Activated CD4-positive, alpha-beta T cell treated with anti-CD3 and anti-CD28 coated beads, Interleukin-2, amount 50 U/mL, for 4 hours (primary cell): ENCODE data around the gene KIF2C.
"Not testable (repeated sequence)": the region's sequence is repeated elsewhere in the genome, so short reads cannot be mapped to it uniquely, and the experiment has no call there.

Experiments
- DNase-seq, 2 experiments: peaks; one replicate each; pipeline ENCODE4 v3.0.0-alpha.2; 2020

The KIF2C gene

DNA sequence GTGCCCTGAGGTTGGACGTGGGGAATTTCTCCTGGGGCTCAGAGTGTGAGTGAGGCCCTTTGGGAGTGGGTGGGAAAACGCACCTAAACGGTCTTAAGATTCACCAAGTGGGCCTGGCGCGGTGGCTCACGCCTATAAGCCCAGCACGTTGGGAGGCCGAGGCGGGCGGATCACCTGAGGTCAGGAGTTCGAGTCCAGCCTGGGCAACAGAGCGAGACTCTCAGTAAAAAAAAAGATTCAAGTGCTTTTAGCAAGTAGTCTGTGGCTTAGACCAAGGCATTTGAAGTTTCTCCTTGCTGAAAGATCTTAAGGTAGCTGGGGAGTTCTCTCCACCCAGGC lies 37.1 kb downstream of the KIF2C start:
- no peak for DNase-seq

- no peak for DNase-seq
Observed at GRCh38 chr1:44777547-44777946, 37.9 kb downstream of the KIF2C start.

DNA sequence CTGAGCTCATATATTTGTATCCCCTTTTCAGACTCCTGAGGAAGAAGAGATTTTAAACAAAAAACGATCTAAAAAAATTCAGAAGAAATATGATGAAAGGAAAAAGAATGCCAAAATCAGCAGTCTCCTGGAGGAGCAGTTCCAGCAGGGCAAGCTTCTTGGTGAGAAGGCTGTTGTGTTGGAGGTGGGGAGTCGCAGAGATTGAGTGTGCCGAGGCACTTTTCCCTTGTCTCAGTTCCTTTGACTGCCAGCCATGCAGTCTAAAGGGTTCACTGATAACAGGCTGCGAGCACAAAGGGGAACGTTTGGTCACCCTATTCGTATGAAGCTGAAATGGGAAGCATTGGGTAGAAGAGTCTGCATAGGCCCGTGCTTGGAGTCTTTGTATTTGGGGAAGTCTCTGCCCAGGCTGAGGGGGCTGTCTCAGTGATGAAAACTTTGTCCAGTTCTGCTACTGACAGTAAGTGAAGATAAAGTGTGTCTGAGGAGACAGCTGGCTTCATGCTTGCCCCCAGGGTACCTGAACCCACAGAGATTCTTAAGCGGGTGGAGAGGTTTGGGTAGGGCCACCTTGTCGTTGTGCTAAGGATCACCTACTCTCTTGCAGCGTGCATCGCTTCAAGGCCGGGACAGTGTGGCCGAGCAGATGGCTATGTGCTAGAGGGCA lies 38.5 kb downstream of the KIF2C start:
- DNase-seq, result no peak

- no peak for DNase-seq
Observed at GRCh38 chr1:44778705-44779576, 39.3 kb downstream of the KIF2C start.

DNA sequence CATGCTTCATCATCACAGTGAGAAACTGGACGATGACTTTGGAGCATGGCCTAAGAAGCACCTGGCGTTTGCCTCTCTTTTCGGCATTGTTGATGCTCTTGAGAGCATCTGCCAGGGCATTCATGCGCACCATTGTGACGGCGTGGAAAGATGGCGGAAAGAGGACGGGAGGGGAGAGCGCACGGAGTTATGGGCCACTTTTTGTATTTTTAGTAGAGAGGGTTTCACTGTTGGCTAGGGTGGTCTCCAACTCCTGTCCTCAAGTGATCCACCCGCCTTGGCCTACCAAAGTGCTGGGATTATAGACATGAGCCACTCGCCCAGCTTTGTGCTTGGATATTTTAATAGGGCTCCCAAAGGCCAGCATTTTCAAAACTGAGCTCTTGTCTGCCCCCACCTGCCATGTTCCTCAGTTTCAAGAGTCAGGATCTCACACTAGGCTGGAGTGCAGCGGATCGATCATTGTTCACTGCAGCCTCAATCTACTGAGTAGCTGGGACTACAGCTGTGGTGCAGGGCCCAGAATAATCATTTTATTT lies 41.0 kb downstream of the KIF2C start:
- no peak for DNase-seq

DNA sequence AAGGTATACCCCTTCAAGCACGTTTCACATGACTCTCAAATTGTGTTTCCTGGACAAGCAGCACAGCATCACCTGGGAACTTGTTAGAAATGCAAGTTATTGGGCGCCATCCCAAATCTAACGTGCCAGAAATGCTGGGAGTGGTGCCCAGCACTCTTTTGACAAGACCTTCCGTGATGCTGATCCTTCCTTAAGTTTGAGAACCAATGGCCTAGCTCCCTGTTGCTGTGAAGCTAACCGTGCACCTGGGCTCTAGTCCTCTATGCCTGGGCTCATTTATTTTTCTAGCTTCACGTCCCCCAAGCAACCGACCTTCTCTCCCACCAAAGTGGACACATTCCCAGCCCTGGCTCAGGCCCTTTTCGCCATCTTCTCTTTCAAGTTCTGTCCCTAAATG lies 44.1 kb downstream of the KIF2C start:
- no peak for DNase-seq

DNA sequence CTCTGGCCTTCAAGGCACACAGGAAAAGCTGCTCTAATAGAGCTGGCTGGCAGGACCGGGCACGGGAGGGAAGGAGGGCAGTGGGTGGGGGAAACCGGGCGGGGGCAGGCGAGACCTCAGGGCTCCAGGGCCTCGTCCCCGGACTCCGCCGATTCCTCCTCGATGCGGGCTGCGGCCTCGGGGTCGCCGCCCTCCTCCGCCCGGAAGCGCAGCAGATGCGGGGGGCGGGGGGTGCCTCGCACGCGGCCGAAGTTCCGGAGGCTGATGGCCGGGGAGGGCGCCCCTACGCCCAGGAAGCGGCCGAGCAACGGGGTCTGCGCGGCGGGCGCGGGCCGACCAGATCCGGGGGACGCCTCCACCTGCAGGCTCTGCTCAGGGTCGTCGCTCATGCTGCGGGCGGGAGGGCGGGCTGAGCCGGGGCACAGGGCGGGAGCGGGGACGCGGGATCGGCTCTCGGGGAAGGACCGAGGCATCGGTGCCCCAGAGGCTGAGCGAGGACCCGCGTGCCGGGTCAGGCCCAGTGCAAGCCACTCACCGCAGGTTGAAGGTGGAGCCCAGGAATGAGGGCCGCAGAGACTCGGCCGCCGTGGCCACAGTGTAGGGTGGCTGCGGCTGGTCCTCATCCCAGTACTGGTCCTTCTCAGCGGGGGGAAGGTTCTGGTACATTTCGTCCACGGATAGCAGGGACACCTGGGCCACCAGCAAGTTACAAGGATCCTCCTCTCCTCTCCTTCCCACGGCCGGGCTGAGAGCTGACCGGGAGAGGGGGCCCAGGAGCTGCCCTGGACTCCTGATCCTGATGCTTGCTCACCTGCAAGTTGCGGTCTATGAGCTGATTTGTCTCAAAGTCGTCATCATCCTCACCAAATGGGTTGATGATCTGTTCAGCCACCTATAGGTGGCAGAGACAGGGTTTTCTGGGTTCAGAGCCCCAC lies 44.7 kb downstream of the KIF2C start:
- DNase-seq, result no peak

DNA sequence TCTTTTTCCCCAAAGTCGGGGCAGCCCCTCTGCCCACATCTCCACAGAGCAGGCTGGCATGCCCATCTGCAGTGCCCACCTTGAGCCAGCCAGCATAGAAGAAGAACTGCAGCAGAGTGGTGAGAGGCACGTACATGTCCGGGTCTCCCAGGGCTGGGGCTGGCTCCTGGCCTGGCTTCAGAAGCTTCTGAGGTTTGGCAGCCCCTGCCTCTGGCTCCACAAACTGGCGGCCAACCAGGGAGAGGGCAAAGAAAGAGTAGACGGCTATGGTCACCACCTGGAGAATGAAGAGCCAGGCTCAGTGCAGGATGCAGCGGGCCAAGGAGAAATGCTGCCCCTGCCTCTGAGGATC lies 45.4 kb downstream of the KIF2C start:
- DNase-seq, result no peak

GRCh38 chr1:44785501-44786137 lies 46.0 kb downstream of the KIF2C start:
- DNase-seq, result no peak

DNA sequence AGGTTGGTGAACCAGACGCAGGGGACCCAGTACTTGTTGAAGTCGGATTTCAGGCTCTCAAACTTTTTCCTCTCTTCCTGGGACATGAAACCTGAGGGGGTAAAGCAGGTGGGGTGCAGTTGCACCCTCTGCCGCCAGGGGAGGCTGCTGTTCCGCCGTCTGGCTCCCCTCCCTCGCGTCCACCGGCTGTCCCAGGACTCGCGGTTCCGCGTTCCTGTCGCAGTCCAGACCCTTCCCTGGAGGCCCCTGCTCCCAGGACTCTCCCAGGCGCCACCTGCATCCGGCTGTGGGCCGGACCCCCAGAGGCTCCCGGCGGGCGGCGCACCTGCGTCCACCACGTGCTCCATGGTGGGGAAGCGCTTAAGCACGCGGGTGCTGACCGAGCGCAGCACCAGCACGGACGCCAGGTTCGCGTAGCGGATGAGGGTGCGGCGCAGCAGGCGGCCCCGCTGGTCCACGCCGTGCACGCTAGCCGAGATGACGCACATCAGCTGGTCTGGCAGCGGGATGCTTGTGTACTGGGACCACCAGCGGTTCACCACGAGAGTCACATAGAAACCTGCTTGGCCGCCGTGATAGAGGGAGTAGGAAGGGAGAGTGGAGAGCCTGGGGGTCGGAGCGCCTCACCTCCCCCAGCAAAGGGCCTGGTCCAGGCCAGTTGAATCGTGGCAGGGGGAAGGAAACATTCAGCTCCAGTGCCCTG lies 46.7 kb downstream of the KIF2C start:
- DNase-seq, result peak; percentile 74

DNA sequence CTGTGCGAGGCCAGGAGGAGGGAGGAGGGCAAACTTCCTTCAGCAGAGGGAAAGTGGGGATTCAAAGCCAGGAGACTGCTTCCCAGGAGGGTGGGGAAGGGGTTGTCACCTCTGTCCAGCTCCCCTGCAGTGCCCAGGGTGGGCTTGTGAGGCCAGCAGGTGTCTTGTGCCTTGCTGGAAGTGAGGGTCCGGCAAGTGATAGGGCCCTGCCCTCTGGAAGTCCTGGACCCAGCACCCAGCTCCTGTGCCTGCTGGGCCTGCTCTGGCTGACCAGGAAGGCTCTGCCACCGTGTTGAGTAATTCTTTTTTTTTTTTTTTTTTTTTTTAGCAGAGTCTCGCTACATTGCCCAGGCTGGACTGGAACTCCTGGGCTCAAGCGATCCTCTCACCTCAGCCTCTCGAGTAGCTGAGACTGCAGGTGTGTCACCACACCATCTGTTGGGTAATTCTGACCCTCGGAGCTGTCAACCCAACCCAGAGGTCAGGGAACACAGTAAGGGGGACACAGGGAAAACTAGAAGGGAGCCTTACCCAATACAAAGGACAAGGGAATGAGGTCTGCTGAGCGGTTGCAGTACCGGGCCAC lies 47.3 kb downstream of the KIF2C start:
- no peak for DNase-seq

DNA sequence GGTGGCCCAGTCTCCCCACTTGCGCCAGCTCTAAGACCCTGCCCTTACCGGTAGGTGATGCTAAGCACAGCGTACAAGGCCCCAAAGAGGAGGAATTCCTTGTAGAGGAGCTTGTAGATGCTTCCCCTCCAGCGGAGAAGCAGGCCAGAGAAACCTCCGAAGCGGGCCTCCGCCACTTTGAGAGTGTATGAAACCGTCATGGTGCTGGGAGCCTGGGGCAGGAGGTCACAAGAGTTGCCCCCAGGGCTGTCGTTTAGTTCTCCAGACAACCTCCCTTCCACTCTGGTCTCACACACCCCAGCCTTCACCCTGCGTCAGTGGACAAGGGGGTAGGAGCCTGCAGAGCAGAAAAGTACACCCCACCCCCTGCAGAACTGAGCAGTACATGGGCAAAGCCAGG lies 47.9 kb downstream of the KIF2C start:
- DNase-seq, result no peak

DNA sequence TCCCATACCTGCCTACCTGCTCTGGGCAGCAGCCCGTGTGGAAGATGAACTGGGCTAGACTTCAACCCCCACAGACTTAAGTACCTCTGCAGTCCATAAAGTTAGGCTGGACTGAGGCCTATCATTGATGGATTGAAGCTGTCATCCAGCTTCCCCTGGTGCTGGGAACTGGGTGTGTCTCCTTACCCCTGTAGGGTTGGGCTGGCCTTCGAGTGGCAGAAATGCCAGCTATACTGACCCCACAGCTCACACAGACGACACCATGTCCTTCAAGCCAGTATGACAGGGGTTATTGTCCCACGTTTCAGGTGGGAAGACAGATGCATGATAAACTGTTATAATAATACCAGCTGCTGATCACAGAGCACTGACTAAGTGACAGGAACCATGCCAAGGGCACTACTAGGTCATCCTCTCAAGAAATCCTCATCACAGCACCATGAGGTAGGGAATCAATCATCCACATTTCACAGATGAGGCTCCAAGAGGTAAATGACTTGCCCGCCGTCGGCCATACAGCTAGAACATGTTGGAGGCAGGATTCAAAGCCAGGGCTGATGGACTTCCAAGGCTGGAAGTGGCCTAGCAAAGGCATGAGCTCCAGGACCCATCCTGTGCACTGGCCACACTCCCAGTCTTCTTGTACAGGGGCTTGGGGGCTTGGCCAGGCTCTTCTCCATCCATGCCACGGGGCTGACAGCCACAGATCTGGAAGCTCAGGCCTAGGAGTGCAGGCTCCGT lies 48.7 kb downstream of the KIF2C start, which contains the start of gene BEST4:
TSS of gene BEST4 (minus strand) at position 51 of the 741 bp plus-strand sequence. CDS start 465 bp downstream, outside the sequence.
- DNase-seq, result no peak

DNA sequence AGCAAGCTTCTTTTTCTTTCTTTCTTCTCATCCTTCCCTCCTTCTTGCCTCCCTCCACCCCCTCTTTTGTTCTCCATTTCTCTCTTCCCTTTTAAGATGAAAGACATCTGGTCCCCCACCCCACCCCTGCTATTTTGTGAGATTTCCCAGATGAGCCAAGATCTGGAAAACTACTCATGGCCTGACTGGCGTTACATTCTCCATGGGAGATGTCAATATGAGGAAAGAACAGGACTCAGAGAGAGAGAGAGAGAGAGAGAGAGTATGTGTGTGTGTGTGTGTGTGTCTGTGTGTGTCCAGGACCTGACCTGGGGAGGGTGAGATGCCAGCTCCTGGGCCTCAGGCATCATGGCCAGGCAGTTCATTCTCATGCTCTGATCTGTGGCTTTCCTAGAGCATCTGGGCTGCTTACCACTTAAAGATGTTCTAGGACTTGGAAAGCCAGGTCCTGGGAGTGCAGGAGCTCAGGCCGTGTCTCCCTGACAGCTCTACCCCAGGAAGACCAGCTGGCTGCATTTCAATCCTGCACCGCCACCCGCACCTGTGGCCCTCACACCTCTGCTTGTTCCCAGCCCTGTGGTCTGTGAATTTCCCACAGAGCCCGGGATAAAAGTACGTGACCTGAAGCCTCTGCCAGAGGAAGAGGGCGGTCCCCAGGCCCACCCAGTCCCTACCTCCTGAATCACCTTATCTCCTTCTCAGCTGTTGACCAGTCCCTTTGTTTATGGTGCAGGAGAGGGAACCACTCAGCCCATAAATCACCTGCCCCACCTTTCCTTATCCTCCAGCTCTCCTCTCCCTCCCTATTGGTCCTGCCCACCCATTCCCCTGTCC lies 51.5 kb downstream of the KIF2C start:
- DNase-seq, result no peak

DNA sequence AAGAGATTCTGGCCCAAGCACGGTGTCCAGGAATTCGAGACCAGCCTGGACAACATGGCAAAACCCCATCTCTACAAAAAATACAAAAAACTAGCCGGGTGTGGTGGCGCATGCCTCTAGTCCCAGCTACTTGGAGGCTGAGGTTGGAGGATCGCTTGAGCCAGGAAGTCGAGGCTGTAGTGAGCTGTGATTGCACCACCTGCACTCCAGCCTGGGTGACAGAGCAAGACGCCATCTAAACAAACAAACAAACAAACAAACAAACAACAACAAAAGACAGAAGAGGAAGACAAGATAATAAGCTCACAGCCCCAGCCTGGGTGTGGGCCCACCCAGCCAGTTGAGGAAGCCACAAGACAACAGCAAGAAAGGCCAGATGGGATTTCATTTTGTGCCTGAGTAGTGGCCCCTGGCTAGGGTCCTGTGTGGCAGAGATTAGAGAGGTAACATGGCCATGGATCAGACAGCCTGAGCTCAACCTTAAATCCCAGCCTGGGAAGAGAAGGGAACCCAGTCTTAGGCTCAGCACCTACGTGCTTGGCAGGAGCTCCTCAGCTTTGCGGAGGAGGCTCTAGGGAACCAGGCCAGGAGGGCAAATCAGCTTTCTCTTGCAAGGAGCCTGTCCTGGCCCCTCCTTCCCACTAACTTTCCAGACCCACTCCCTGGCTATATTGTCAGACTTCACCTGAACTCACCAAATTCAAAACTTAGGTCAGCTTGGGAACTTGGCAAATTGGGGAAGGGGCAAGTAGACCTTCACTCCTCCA lies 53.3 kb downstream of the KIF2C start:
- no peak for DNase-seq

DNA sequence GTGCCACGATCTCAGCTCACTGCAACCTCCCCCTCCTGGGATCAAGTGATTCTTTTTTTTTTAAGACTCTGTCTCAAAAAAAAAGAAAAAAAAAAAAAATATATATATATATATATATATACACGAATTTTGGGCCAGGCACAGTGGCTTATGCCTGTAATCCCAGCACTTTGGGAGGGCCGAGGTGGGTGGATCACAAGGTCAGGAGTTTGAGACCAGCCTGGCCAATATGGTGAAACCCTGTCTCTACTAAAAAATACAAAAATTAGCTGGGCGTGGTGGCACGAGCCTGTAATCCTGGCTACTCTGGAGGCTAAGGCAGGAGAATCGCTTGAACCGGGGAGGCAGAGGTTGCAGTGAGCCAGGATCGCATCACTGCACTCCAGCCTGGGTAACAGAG lies 58.2 kb downstream of the KIF2C start:
- not testable (repeated sequence) for DNase-seq

GRCh38 chr1:44798481-44799365 lies 59.1 kb downstream of the KIF2C start:
- DNase-seq, result no peak
